Endothelial cell of umbilical vein (primary cell): ENCODE data around the gene SGCB. TPM values are rescaled to one million over a fixed set of nuclear protein-coding genes. Genes with fewer than 3 reads are reported as not detected.

Experiments
- BruUV-seq: library from RNA; stranded (reverse); fragments of 400-500 nt; replicated peaks from 2 replicates; lab custom pipeline; 2021; lab: Mats Ljungman, UMichigan
- CTCF ChIA-PET: fragments of 300-600, 350-600 bp; sonication (Branson Sonifier 250); formaldehyde crosslinking; loops from one replicate; lab custom pipeline; 2021; ENCODE audit warnings: antibody characterized with exemption, inconsistent platforms; lab: Charles Lee
- POLR2A ChIA-PET: fragments of 300-600, 350-600 bp; sonication (Branson Sonifier 250); formaldehyde crosslinking; loops from one replicate; lab custom pipeline; 2021; ENCODE audit warnings: antibody characterized with exemption, inconsistent platforms; lab: Charles Lee
- DNase-seq: peaks from one replicate; pipeline ENCODE4 v3.0.0-alpha.2; 2011; ENCODE audit warnings: low read depth, low spot score
- FAIRE-seq: peaks from 2 replicates; lab custom pipeline; 2011; peaks lifted over from hg19 to GRCh38; lab: Jason Lieb, UNC
- H2AFZ ChIP-seq: 2 replicates; pipeline ENCODE4 v1.6.0; 2012; ENCODE audit warnings: low read depth, low read length, control low read depth, inconsistent platforms
- H3K27ac ChIP-seq: 2 replicates; pipeline ENCODE4 v1.5.1; 2011; ENCODE audit warnings: low read depth, mild to moderate bottlenecking, control low read depth, low read length, moderate library complexity; ENCODE audit not compliant: insufficient read depth
- H3K27me3 ChIP-seq, 2 experiments: 2 replicates each; pipeline versions ENCODE4 v1.6.0 to v1.6.1; 2011; ENCODE audit warnings: low read length in 2 of 2, mixed read lengths in 1 of 2; ENCODE audit not compliant: control insufficient read depth in 2 of 2, insufficient read depth in 2 of 2
- H3K36me3 ChIP-seq, 2 experiments: 2 replicates in 1 of 2; 3 replicates in 1 of 2; pipeline ENCODE4 v1.5.1; 2011; ENCODE audit warnings: low read length in 2 of 2, mild to moderate bottlenecking in 1 of 2, moderate library complexity in 1 of 2; ENCODE audit not compliant: control insufficient read depth in 2 of 2, insufficient read depth in 2 of 2; ENCODE audit errors: extremely low read depth in 1 of 2
- H3K4me1 ChIP-seq: 3 replicates; pipeline ENCODE4 v1.5.1; 2011; ENCODE audit warnings: mild to moderate bottlenecking, low read length; ENCODE audit not compliant: control insufficient read depth, insufficient read depth; ENCODE audit errors: extremely low read depth
- H3K4me2 ChIP-seq: 2 replicates; pipeline ENCODE4 v1.6.1; 2011; ENCODE audit warnings: low read length, control low read depth, mixed read lengths; ENCODE audit not compliant: insufficient read depth
- H3K4me3 ChIP-seq, 3 experiments: fragments of 200-600 bp in 1 of 3; sonication (generic), shearing (Covaris generic) in 1 of 3; replicated peaks in 1 of 3; 2 replicates each; pipeline ENCODE4 v1.5.1; 2011 to 2016; ENCODE audit warnings: control low read depth in 3 of 3, low read length in 3 of 3, mild to moderate bottlenecking in 2 of 3, inconsistent platforms in 1 of 3, low read depth in 1 of 3, moderate library complexity in 1 of 3; ENCODE audit not compliant: insufficient read depth in 1 of 3
- H3K79me2 ChIP-seq: 2 replicates; pipeline ENCODE4 v1.6.0; 2012; ENCODE audit warnings: low read length, inconsistent platforms; ENCODE audit not compliant: control insufficient read depth, insufficient read depth
- H3K9ac ChIP-seq: replicated peaks from 2 replicates; pipeline ENCODE3; 2011; ENCODE audit warnings: low read length, control low read depth; ENCODE audit not compliant: insufficient read depth; ENCODE audit errors: extremely low read depth
- H3K9me1 ChIP-seq: replicated peaks from 3 replicates; pipeline ENCODE4 v1.6.0; 2011; ENCODE audit warnings: mild to moderate bottlenecking, low read length; ENCODE audit not compliant: control insufficient read depth, insufficient read depth; ENCODE audit errors: extremely low read depth
- H3K9me3 ChIP-seq: replicated peaks from 2 replicates; pipeline ENCODE4 v1.5.1; 2012; ENCODE audit warnings: low read length, inconsistent platforms; ENCODE audit not compliant: control insufficient read depth, insufficient read depth
- H4K20me1 ChIP-seq: replicated peaks from 2 replicates; pipeline ENCODE3; 2011; ENCODE audit warnings: mild to moderate bottlenecking, low read length; ENCODE audit not compliant: control insufficient read depth, insufficient read depth; ENCODE audit errors: extremely low read depth
- CTCF ChIP-seq, 2 donors: IDR thresholded peaks; 1 replicate in 1 of 2; 2 replicates in 1 of 2; pipeline ENCODE4 v1.5.1; 2011; ENCODE audit warnings: low read length in 2 of 2, mild to moderate bottlenecking in 2 of 2, moderate library complexity in 2 of 2, control low read depth in 1 of 2, inconsistent platforms in 1 of 2, low read depth in 1 of 2; ENCODE audit not compliant: insufficient read depth in 1 of 2; ENCODE audit errors: extremely low read depth in 1 of 2
- EZH2 ChIP-seq: IDR thresholded peaks from 2 replicates; pipeline ENCODE4 v1.6.1; 2012; ENCODE audit warnings: borderline replicate concordance, low read depth, mild to moderate bottlenecking, moderate library complexity, low read length, inconsistent platforms; ENCODE audit not compliant: severe bottlenecking
- FOS ChIP-seq: IDR thresholded peaks from 2 replicates; pipeline ENCODE4 v1.6.1; 2011; ENCODE audit warnings: mild to moderate bottlenecking, low read length, moderate library complexity, borderline replicate concordance; ENCODE audit not compliant: insufficient read depth
- GATA2 ChIP-seq: IDR thresholded peaks from 2 replicates; pipeline ENCODE4 v1.7.0; 2011; ENCODE audit warnings: low read depth, mild to moderate bottlenecking, moderate library complexity, mixed read lengths, low read length; ENCODE audit not compliant: insufficient read length, insufficient read depth
- JUN ChIP-seq: IDR thresholded peaks from 2 replicates; pipeline ENCODE4 v1.6.1; 2011; ENCODE audit warnings: borderline replicate concordance, low read depth; ENCODE audit not compliant: insufficient read length, insufficient read depth
- MAX ChIP-seq: IDR thresholded peaks from 2 replicates; pipeline ENCODE4 v1.6.1; 2011; ENCODE audit not compliant: insufficient read depth, insufficient read length
- MYC ChIP-seq: IDR thresholded peaks from one replicate; pipeline ENCODE4 v1.6.1; 2011; ENCODE audit warnings: mild to moderate bottlenecking, low read depth, low read length
- POLR2A ChIP-seq: IDR thresholded peaks from 2 replicates; pipeline ENCODE4 v1.6.1; 2012; ENCODE audit warnings: low read depth, mild to moderate bottlenecking, control low read depth, low read length
- POLR2AphosphoS5 ChIP-seq: IDR thresholded peaks from 2 replicates; pipeline ENCODE4 v1.6.1; 2012; ENCODE audit warnings: low read depth, mild to moderate bottlenecking, control low read depth, low read length, moderate library complexity; ENCODE audit not compliant: insufficient read depth
- dilution Hi-C: fragments of 300-500 bp; cut with MboI; formaldehyde crosslinking; loops from one replicate; pipeline ENCODE4 v1.15.0; 2019; ENCODE audit warnings: low sequenced_read_pairs; ENCODE audit not compliant: extremely low pct_ligation_motif_present
- intact Hi-C: fragments of 100-400 bp; cut with micrococcal nuclease; formaldehyde crosslinking; loops from one replicate; pipeline ENCODE4 v1.10.0; 2022
- polyA plus RNA-seq, 4 experiments: library from polyadenylated mRNA; depleted of rRNA in 3 of 4; stranded (reverse) in 3 of 4; unstranded in 1 of 4; fragments of >200 nt; gene quantifications; 2 replicates each; pipeline versions ENCODE4 v1.2.1 to v1.2.3, GENCODE V29; 2011 to 2012; ENCODE audit warnings: missing spikeins in 1 of 4
- total RNA-seq: library from RNA; stranded (reverse); gene quantifications from 2 replicates; pipeline ENCODE4 v1.2.3, GENCODE V29; 2021

The SGCB gene
- total and polyA plus RNA-seq, 2 donors (not counting 3 experiments of a cell fraction or from before 2014, with no cell fraction given): 13.7 to 54.0 TPM

GRCh38 chr4:52036886-52037530, 1.1 kb downstream of the SGCB start:
- Histone ChIP-seq H3K4me1 (peaks cover 20% of the 10 kb centered on the region), H3K36me3 (peaks cover 0 to 2% of the 10 kb centered on the region in 2 experiments), H3K27me3 (peaks cover 18 to 24% of the 10 kb centered on the region in 2 experiments), H3K27ac (no peak overlapping the region), H3K4me2 (peak overlapping the region; percentile 99), H3K4me3 (peak overlapping the region; percentile 59 to 98 (median 72)), H3K9me3 (no peaks in the 10 kb centered on the region), H4K20me1 (peaks cover 9% of the 10 kb centered on the region), H3K9me1 (no peaks in the 10 kb centered on the region), H3K79me2 (peaks cover 41% of the 10 kb centered on the region), H3K9ac (peak overlapping the region; percentile 61), H2AFZ (peak overlapping the region; percentile 95)
- dilution Hi-C loops: no loop called here
- peak; percentile 44 for FAIRE-seq
- peak; percentile 20 for DNase-seq
- CTCF ChIA-PET: interaction anchor here (0.7 to 2.0 kb wide), 5 partner anchors 10 to 946 kb away, joined by 3 to 13 read pairs (median 3); partner anchors contain the start of genes DCUN1D4 and SPATA18
- BruUV-seq: TSS peak; percentile 22
- POLR2A ChIA-PET: interaction anchor here (0.9 to 1.1 kb wide), 2 partner anchors 15 to 194 kb away, joined by 3 to 5 read pairs; partner anchors contain the start of gene DCUN1D4
- intact Hi-C loops: no loop called here
- TF ChIP-seq CTCF (IDR thresholded peaks at IDR 0.05; ENCODE audit: extremely low read depth in 1 of 2, insufficient read depth in 1 of 2, low read depth in 1 of 2, low read length in 2 of 2): no peak
- no peak for TF ChIP-seq FOS

- Histone ChIP-seq H3K27ac (no peak overlapping the region), H3K79me2 (peaks cover 41% of the 10 kb centered on the region), H3K36me3 (peaks cover 0 to 5% of the 10 kb centered on the region in 2 experiments), H3K4me3 (no peak overlapping the region), H3K27me3 (peaks cover 6 to 7% of the 10 kb centered on the region in 2 experiments), H2AFZ (no peak overlapping the region), H3K9me1 (no peaks in the 10 kb centered on the region), H3K4me1 (peaks cover 20% of the 10 kb centered on the region), H3K9me3 (no peaks in the 10 kb centered on the region), H3K9ac (no peak overlapping the region), H3K4me2 (no peak overlapping the region), H4K20me1 (peaks cover 9% of the 10 kb centered on the region)
- FAIRE-seq (no peak), DNase-seq (no peak)
- POLR2A ChIA-PET: no interaction called here
- TF ChIP-seq GATA2: no peak
- TF ChIP-seq CTCF (IDR thresholded peaks at IDR 0.05; ENCODE audit: extremely low read depth in 1 of 2, insufficient read depth in 1 of 2, low read depth in 1 of 2, low read length in 2 of 2): no peak
- no peak for TF ChIP-seq JUN
- no peak for TF ChIP-seq POLR2A
- no peak for TF ChIP-seq POLR2AphosphoS5
- TF ChIP-seq MYC: no peak
- TF ChIP-seq FOS: no peak
- no peak for TF ChIP-seq EZH2
- TF ChIP-seq MAX: no peak
- dilution Hi-C loops: no loop called here
- CTCF ChIA-PET: no interaction called here
- no TSS peak for BruUV-seq
- intact Hi-C loops: no loop called here
Observed at GRCh38 chr4:52035190-52035589, 2.9 kb downstream of the SGCB start.
